ENCODE measurements around the gene SLC66A1. TPM values are rescaled to one million over a fixed set of nuclear protein-coding genes. Genes with fewer than 3 reads are reported as not detected.

The SLC66A1 gene
- total and polyA plus RNA-seq, 2 donors (not counting 3 experiments of a cell fraction or from before 2014, with no cell fraction given) = 15.3 to 32.6 TPM

DNA sequence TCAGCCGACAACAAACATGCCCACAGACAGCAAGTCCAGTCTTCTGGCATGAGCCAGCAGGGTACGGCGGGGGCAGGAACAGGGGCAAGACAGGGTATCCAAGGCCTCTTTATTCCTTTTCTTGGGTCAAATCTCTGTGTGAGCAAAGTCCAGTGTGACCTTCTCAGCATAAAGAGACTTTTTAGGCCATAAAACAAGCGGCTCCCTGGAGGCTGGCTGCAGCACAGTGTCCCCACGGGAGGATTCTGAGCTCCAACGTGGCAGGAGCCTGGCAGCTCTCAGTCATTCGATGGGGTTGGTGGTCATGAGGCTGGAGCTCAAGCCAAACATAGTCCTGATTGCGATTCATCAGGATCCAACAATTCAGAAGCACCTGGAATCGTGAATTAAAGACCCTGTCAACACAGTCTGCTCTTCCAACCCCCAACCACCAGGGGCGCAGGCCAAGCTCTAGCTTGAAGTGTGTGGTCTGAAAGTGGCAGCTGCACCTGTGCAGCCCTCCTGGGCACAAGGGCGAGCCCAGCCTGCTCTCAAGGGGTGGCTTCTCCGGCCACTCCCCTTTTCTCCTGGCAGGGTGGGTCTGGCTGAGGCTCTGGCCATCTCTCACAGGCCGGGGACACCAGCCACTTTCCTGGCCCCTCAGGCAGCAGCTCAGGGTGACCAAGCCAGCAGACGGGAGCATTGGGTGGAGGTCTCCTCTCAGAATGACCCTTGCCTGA is 62.1 kb downstream of the SLC66A1 start:
- Histone ChIP-seq H3K4me1 (ENCODE audit: control insufficient read depth, extremely low read depth, insufficient read depth, low read length) (no peaks in the 10 kb centered on the region), H3K27ac (ENCODE audit: insufficient read depth, low read depth, low read length) (no peak overlapping the region), H3K36me3 (ENCODE audit: control insufficient read depth in 2 of 2, extremely low read depth in 1 of 2, insufficient read depth in 2 of 2, low read length in 2 of 2) (peaks cover 4 to 38% of the 10 kb centered on the region in 2 experiments), H3K79me2 (ENCODE audit: control insufficient read depth, insufficient read depth, low read length) (no peaks in the 10 kb centered on the region), H3K9me3 (replicated peaks; ENCODE audit: control insufficient read depth, insufficient read depth, low read length) (no peaks in the 10 kb centered on the region), H3K4me2 (ENCODE audit: insufficient read depth, low read length) (no peak overlapping the region), H3K9me1 (replicated peaks; ENCODE audit: control insufficient read depth, extremely low read depth, insufficient read depth, low read length) (no peaks in the 10 kb centered on the region), H3K27me3 (ENCODE audit: control insufficient read depth in 2 of 2, insufficient read depth in 2 of 2, low read length in 2 of 2) (no peaks in the 10 kb centered on the region), H2AFZ (ENCODE audit: low read depth, low read length) (no peak overlapping the region), H4K20me1 (replicated peaks; ENCODE audit: control insufficient read depth, extremely low read depth, insufficient read depth, low read length) (peaks cover 2% of the 10 kb centered on the region), H3K4me3 (replicated peaks in 1 of 3; ENCODE audit: insufficient read depth in 1 of 3, low read depth in 1 of 3, low read length in 3 of 3) (no peak overlapping the region), H3K9ac (replicated peaks; ENCODE audit: extremely low read depth, insufficient read depth, low read length) (no peak overlapping the region)
- BruUV-seq (replicated peaks) = no TSS peak
- FAIRE-seq = no peak
- POLR2A ChIA-PET = no interaction called here
- CTCF ChIA-PET = interaction anchor here (0.8 to 1.9 kb wide), 8 partner anchors 10 to 330 kb away, joined by 3 to 6 read pairs (median 4); no protein-coding TSS in a partner anchor
- TF ChIP-seq MYC (IDR thresholded peaks at IDR 0.05; ENCODE audit: low read depth, low read length) (no peak), POLR2AphosphoS5 (IDR thresholded peaks at IDR 0.05; ENCODE audit: insufficient read depth, low read depth, low read length) (no peak), CTCF (IDR thresholded peaks at IDR 0.05; ENCODE audit: extremely low read depth in 1 of 2, insufficient read depth in 1 of 2, low read depth in 1 of 2, low read length in 2 of 2) (peak in 1 of 2 donors; percentile 45), FOS (IDR thresholded peaks at IDR 0.05; ENCODE audit: borderline replicate concordance, insufficient read depth, low read length) (no peak)
- DNase-seq (ENCODE audit: low read depth, low spot score) = no peak
- dilution Hi-C loops (cut with MboI; ENCODE audit: extremely low pct_ligation_motif_present, low sequenced_read_pairs) (no loop called here), intact Hi-C loops (cut with micrococcal nuclease) (no loop called here)

DNA sequence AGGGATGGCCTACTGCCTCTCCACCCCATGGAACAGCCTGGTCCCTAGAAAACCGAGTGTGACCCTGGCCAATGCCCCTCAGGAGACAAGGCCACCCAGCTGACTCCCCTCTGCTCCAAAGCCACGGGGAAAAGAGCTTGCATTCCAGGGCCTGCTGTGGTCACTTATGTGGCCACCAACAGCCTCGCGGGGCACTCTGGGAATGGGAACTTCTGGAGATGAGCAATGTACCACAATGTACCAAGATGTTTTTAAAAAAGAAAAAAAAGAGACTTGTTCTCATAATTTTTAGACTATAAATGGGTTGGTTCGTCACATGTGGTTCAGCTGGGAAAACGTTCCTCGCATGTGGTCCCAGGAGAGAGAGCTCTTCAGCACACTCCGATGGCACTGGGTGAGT is 62.8 kb downstream of the SLC66A1 start:
- H2AFZ ChIP-seq (ENCODE audit: low read depth, low read length) = no peak overlapping the region
- CTCF ChIA-PET = interaction anchor here (0.8 to 2.1 kb wide), 8 partner anchors 10 to 329 kb away, joined by 3 to 8 read pairs (median 4); no protein-coding TSS in a partner anchor
- no peaks in the 10 kb centered on the region for H3K79me2 ChIP-seq (ENCODE audit: control insufficient read depth, insufficient read depth, low read length)
- dilution Hi-C loops (cut with MboI; ENCODE audit: extremely low pct_ligation_motif_present, low sequenced_read_pairs) (no loop called here), intact Hi-C loops (cut with micrococcal nuclease) (no loop called here)
- no peaks in the 10 kb centered on the region for H3K9me3 ChIP-seq (replicated peaks; ENCODE audit: control insufficient read depth, insufficient read depth, low read length)
- no peak overlapping the region for H3K4me3 ChIP-seq (replicated peaks in 1 of 3; ENCODE audit: insufficient read depth in 1 of 3, low read depth in 1 of 3, low read length in 3 of 3)
- H3K36me3 ChIP-seq (ENCODE audit: control insufficient read depth in 2 of 2, extremely low read depth in 1 of 2, insufficient read depth in 2 of 2, low read length in 2 of 2) = peaks cover 4 to 38% of the 10 kb centered on the region in 2 experiments
- H3K9ac ChIP-seq (replicated peaks; ENCODE audit: extremely low read depth, insufficient read depth, low read length) = no peak overlapping the region
- DNase-seq (ENCODE audit: low read depth, low spot score) (no peak), FAIRE-seq (no peak)
- BruUV-seq (replicated peaks) = no TSS peak
- H4K20me1 ChIP-seq (replicated peaks; ENCODE audit: control insufficient read depth, extremely low read depth, insufficient read depth, low read length) = peaks cover 2% of the 10 kb centered on the region
- H3K4me2 ChIP-seq (ENCODE audit: insufficient read depth, low read length) = no peak overlapping the region
- TF ChIP-seq, protein P1, sequence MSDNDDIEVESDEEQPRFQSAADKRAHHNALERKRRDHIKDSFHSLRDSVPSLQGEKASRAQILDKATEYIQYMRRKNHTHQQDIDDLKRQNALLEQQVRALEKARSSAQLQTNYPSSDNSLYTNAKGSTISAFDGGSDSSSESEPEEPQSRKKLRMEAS (IDR thresholded peaks at IDR 0.05; ENCODE audit: insufficient read depth, insufficient read length) = no peak
- TF ChIP-seq POLR2AphosphoS5 (IDR thresholded peaks at IDR 0.05; ENCODE audit: insufficient read depth, low read depth, low read length) = no peak
- TF ChIP-seq JUN (IDR thresholded peaks at IDR 0.05; ENCODE audit: borderline replicate concordance, insufficient read depth, insufficient read length, low read depth) = no peak
- no peak for TF ChIP-seq CTCF (IDR thresholded peaks at IDR 0.05; ENCODE audit: extremely low read depth in 1 of 2, insufficient read depth in 1 of 2, low read depth in 1 of 2, low read length in 2 of 2)
- no peak for TF ChIP-seq MYC (IDR thresholded peaks at IDR 0.05; ENCODE audit: low read depth, low read length)
- no peak for TF ChIP-seq FOS (IDR thresholded peaks at IDR 0.05; ENCODE audit: borderline replicate concordance, insufficient read depth, low read length)
- TF ChIP-seq GATA2 (IDR thresholded peaks at IDR 0.05; ENCODE audit: insufficient read depth, insufficient read length, low read depth, low read length) = no peak
- no peak for TF ChIP-seq POLR2A (IDR thresholded peaks at IDR 0.05; ENCODE audit: low read depth, low read length)
- TF ChIP-seq EZH2 (IDR thresholded peaks at IDR 0.05; ENCODE audit: borderline replicate concordance, low read depth, low read length, severe bottlenecking) = no peak
- H3K27ac ChIP-seq (ENCODE audit: insufficient read depth, low read depth, low read length) = no peak overlapping the region
- H3K4me1 ChIP-seq (ENCODE audit: control insufficient read depth, extremely low read depth, insufficient read depth, low read length) = no peaks in the 10 kb centered on the region
- no peaks in the 10 kb centered on the region for H3K27me3 ChIP-seq (ENCODE audit: control insufficient read depth in 2 of 2, insufficient read depth in 2 of 2, low read length in 2 of 2)
- H3K9me1 ChIP-seq (replicated peaks; ENCODE audit: control insufficient read depth, extremely low read depth, insufficient read depth, low read length) = no peaks in the 10 kb centered on the region
- POLR2A ChIA-PET = no interaction called here

All from endothelial cell of umbilical vein (primary cell).